ENCODE data around the gene DCTN1. TPM values are rescaled to one million over a fixed set of nuclear protein-coding genes. Genes with fewer than 3 reads are reported as not detected.

The DCTN1 gene
- polyA plus RNA-seq, 2 of the 4 experiments (the other 2 are of a cell fraction): 95.1 to 106 TPM

- POLR2A ChIA-PET: no interaction called here
- FAIRE-seq (no peak), DNase-seq (ENCODE audit: low read depth in 1 of 2, low spot score in 1 of 2) (no peak), ATAC-seq (no peak)
- WGBS (ENCODE audit: missing lambda C conversion rate): 82% methylated on average over 4 of the region's 4 CpGs
- Histone ChIP-seq H3K4me3 (no peak overlapping the region), H3K27ac (no peak overlapping the region), H3K4me1 (no peaks in the 10 kb centered on the region), H3K9me3 (no peaks in the 10 kb centered on the region), H3K4me2 (no peak overlapping the region)
- no peak for TF ChIP-seq HOXA7 (CRISPR knock-in tag; IDR thresholded peaks at IDR 0.05)
- TF ChIP-seq ZSCAN20 (CRISPR knock-in tag; IDR thresholded peaks at IDR 0.05): no peak
- no peak for TF ChIP-seq CBX8 (IDR thresholded peaks at IDR 0.05)
- no peak for TF ChIP-seq TP53 (CRISPR knock-in tag; IDR thresholded peaks at IDR 0.05)
- no peak for TF ChIP-seq RNF2 (IDR thresholded peaks at IDR 0.05; ENCODE audit: borderline replicate concordance, low read depth)
- TF ChIP-seq RCOR1 (IDR thresholded peaks at IDR 0.05; ENCODE audit: low read depth, low read length): no peak
- TF ChIP-seq POLR2A (IDR thresholded peaks at IDR 0.05; ENCODE audit: low read length): no peak
- no peak for TF ChIP-seq MAX (IDR thresholded peaks at IDR 0.05)
- no peak for TF ChIP-seq EHF (CRISPR knock-in tag; IDR thresholded peaks at IDR 0.05)
- TF ChIP-seq FOSB (CRISPR knock-in tag; IDR thresholded peaks at IDR 0.05): no peak
- TF ChIP-seq KDM1A (IDR thresholded peaks at IDR 0.05; ENCODE audit: low read depth): no peak
- no peak for TF ChIP-seq MYC (IDR thresholded peaks at IDR 0.05; ENCODE audit: borderline replicate concordance, low read length)
- no peak for TF ChIP-seq ESRRA (IDR thresholded peaks at IDR 0.05; ENCODE audit: borderline replicate concordance, low read length)
- no peak for TF ChIP-seq ZC3H11A (IDR thresholded peaks at IDR 0.05)
- no peak for TF ChIP-seq FOSL2 (IDR thresholded peaks at IDR 0.05)
- TF ChIP-seq FOSL2 (CRISPR knock-in tag; IDR thresholded peaks at IDR 0.05): no peak
- TF ChIP-seq ATOH8 (CRISPR knock-in tag; IDR thresholded peaks at IDR 0.05; ENCODE audit: low read depth): no peak
- TF ChIP-seq PHF8 (IDR thresholded peaks at IDR 0.05; ENCODE audit: borderline replicate concordance, low read depth): no peak
- CTCF ChIA-PET: interaction anchor here (1.1 to 6.4 kb wide), 6 partner anchors 9 to 41 kb away, joined by 3 to 60 read pairs (median 6); no protein-coding TSS in a partner anchor
These were observed 30.2 kb downstream of the DCTN1 start for GRCh38 chr2:74349889-74350288.

- FAIRE-seq: no peak
- CTCF ChIA-PET: interaction anchor here (1.0 to 5.2 kb wide), 2 partner anchors 13 to 44 kb away, joined by 3 to 28 read pairs; no protein-coding TSS in a partner anchor
- no peak for ATAC-seq
These were observed 32.4 kb downstream of the DCTN1 start for GRCh38 chr2:74347742-74348141.

More at GRCh38 chr2:74347742-74348141, 32.4 kb downstream of the DCTN1 start:
- Histone ChIP-seq H3K9me3 (no peaks in the 10 kb centered on the region), H3K27ac (no peak overlapping the region), H3K4me3 (no peak overlapping the region), H3K4me2 (no peak overlapping the region), H3K4me1 (no peaks in the 10 kb centered on the region)
- POLR2A ChIA-PET: no interaction called here
- no peak for DNase-seq (ENCODE audit: low read depth in 1 of 2, low spot score in 1 of 2)
- no peak for TF ChIP-seq NPAS2 (CRISPR knock-in tag; IDR thresholded peaks at IDR 0.05; ENCODE audit: borderline replicate concordance)
- TF ChIP-seq CTCF (IDR thresholded peaks at IDR 0.05): no peak
- no peak for TF ChIP-seq CHD2 (IDR thresholded peaks at IDR 0.05; ENCODE audit: low read length, partially characterized antibody)
- no peak for TF ChIP-seq EHF (CRISPR knock-in tag; IDR thresholded peaks at IDR 0.05)
- no peak for TF ChIP-seq EHMT2 (IDR thresholded peaks at IDR 0.05; ENCODE audit: low read depth)
- TF ChIP-seq ESRRA (IDR thresholded peaks at IDR 0.05; ENCODE audit: borderline replicate concordance, low read length): no peak
- TF ChIP-seq HOXB5 (CRISPR knock-in tag; IDR thresholded peaks at IDR 0.05): no peak
- no peak for TF ChIP-seq POLR2AphosphoS2 (conservative IDR thresholded peaks at IDR 0.05; ENCODE audit: low read length)
- TF ChIP-seq JUNB (IDR thresholded peaks at IDR 0.05): no peak
- no peak for TF ChIP-seq ZFP36 (IDR thresholded peaks at IDR 0.05; ENCODE audit: borderline replicate concordance, partially characterized antibody)
- no peak for TF ChIP-seq BCL3 (IDR thresholded peaks at IDR 0.05)
- no peak for TF ChIP-seq CHD4 (IDR thresholded peaks at IDR 0.05; ENCODE audit: borderline replicate concordance)
- TF ChIP-seq HEYL (CRISPR knock-in tag; IDR thresholded peaks at IDR 0.05): no peak
- no peak for TF ChIP-seq FOXS1 (CRISPR knock-in tag; IDR thresholded peaks at IDR 0.05)
- WGBS (ENCODE audit: missing lambda C conversion rate): 90% methylated on average over 3 of the region's 3 CpGs

Measured in A549 (cell line).